GM10248 (cell line): ENCODE data around the gene MGAT1.

Experiments used
- CTCF ChIA-PET: fragments of 300-600 bp; sonication (Branson Sonifier 250); formaldehyde crosslinking; extraction: SDS; loops from one replicate; lab custom pipeline; 2021; ENCODE audit warnings: antibody characterized with exemption; lab: Yijun Ruan, JAX
- POLR2A ChIA-PET: fragments of 350-650 bp; sonication (Branson Sonifier 250); formaldehyde crosslinking; extraction: SDS; loops from one replicate; lab custom pipeline; 2020; ENCODE audit warnings: antibody characterized with exemption; lab: Yijun Ruan, JAX
- DNase-seq: peaks from one replicate; pipeline ENCODE4 v3.0.0; 2012; ENCODE audit errors: extremely low spot score
- CTCF ChIP-seq: IDR thresholded peaks from 2 replicates; pipeline ENCODE4 v1.5.1; 2012; ENCODE audit warnings: mild to moderate bottlenecking, low read depth; ENCODE audit errors: extremely low read depth, missing control alignments, control extremely low read depth

The MGAT1 gene

DNA sequence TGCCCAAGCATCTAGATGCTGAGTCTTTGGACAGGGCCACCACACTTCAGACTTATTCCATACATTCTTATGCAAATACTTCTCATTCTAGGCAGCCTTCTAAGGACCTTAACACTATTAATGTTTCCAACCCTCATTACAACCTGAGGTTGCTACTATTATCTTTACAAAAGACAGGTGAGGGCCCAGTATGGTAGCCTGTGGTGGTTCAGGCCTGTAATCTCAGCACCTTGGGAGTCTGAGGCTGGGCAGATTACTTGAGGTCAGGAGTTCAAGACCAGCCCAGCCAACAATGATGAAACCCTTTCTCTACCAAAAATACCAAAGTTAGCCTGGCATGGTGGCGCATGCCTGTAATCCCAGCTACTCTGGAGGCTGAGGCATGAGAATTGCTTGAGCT, 42.3 kb upstream of the MGAT1 start:
- POLR2A ChIA-PET, result no interaction called here
- no peak for TF ChIP-seq CTCF
- DNase-seq, result no peak
- CTCF ChIA-PET, result no interaction called here

DNA sequence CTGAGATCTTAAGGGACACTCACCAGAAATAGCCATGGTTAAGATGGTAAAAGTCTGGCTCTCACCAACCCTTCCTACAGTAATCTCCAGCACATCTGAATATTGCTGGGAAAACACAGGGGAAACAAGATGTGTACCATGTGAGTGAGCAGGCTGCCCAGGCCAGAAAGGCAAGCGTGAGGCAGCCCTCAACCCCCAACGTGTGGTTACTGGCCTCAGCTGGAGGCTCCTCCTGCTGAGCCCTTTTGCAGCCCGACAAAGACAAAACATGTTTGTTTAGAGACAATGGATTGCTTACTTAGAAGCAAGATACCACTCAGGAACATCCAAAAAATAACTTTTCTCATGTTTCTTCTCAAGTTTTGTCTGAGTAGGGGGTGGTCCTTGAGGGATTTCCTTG, 41.8 kb upstream of the MGAT1 start:
- ChIA-PET POLR2A (no interaction called here), CTCF (no interaction called here)
- TF ChIP-seq CTCF, result no peak
- DNase-seq, result no peak

DNA sequence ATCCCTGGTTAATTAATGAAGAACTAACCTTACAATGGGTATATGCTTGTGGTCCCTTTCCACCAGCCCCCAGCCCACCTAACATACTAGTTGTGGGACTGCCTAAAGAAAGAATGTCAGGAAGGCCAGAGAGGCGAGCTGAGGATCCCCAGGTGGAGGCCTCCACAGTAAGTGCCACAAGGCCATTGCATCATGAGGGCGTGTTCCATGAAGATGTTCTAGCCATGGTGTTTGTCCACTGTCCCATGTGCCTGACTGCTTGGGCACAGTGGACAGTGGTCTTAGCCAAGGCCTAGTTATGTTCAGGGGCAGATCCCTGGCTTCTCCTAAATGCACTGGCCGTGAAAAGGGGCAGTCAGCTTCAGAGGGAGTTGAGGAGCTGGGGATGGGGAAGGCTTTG, 37.3 kb upstream of the MGAT1 start:
- no peak for DNase-seq
- no peak for TF ChIP-seq CTCF
- ChIA-PET POLR2A (no interaction called here), CTCF (interaction anchor here (0.6 to 1.5 kb wide), 2 partner anchors 24 to 30 kb away, joined by 3 read pairs; no protein-coding TSS in a partner anchor)

DNA sequence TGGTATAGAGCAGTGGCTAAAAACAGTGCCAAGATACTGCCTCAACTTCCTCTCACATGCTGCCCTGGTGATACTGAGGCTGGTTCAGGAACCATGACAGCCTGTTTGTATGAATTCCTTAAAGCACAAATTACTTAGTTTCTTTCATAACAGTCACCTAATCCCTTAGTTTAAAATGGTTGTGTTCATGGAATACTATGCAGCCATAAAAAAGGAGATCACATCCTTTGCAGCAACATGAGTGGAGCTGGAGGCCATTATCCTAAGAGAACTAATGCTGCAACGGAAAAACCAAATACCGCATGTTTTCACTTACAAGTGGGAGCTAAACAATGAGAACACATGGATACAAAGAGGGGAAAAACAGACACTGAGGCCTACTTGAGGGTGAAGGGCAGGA, 36.6 kb upstream of the MGAT1 start:
- CTCF ChIA-PET, result no interaction called here
- TF ChIP-seq CTCF, result no peak
- POLR2A ChIA-PET, result no interaction called here
- DNase-seq, result no peak

DNA sequence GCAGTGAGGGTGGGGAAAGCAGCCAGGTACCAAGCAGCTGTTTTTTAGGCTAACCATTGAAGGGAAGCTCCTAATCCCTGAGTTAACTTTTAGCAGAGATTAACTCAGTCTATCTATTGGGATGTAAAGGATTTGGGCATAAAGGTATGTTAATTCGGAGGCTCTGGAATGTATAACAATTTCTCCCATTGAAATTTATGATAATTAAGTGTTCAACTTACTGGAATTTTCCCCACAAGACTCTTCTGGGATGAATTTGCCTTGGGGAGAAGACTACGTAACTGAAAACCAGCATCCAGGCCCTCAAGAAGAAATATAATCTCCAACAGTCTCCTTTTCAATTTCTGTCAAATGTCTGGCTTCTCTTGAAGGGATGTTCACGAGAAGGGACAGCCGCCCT, 34.9 kb upstream of the MGAT1 start:
- no peak for DNase-seq
- ChIA-PET POLR2A (interaction anchor here (1.0 kb wide), 1 partner anchor 44 kb away, joined by 3 read pairs; no protein-coding TSS in a partner anchor), CTCF (interaction anchor here (0.8 to 2.0 kb wide), 5 partner anchors 11 to 31 kb away, joined by 3 to 7 read pairs (median 4); no protein-coding TSS in a partner anchor)
- TF ChIP-seq CTCF, result no peak

GRCh38 chr5:180832638-180833068, 30.0 kb upstream of the MGAT1 start:
- no peak for TF ChIP-seq CTCF
- ChIA-PET POLR2A (interaction anchor here (0.6 to 1.3 kb wide), 2 partner anchors 22 to 28 kb away, joined by 4 to 7 read pairs; no protein-coding TSS in a partner anchor), CTCF (interaction anchor here (1.3 to 3.7 kb wide), 5 partner anchors 8 to 29 kb away, joined by 3 to 21 read pairs (median 6); partner anchors contain the start of gene ZFP62)
- DNase-seq, result peak; percentile 55
